Body of pancreas (tissue), 4 donors: ENCODE data around the gene TMEM129. TPM values are rescaled to one million over a fixed set of nuclear protein-coding genes. Genes with fewer than 3 reads are reported as not detected.
"Not testable (repeated sequence)": the region's sequence is repeated elsewhere in the genome, so short reads cannot be mapped to it uniquely, and the experiment has no call there.

Source experiments
- ATAC-seq: fragments of 150-250 bp; one replicate; pipeline ENCODE4 v1.9.1; 2016
- DNase-seq, 4 donors: peaks; one replicate each; pipeline ENCODE4 v3.0.0-alpha.2; 2019
- H3K27ac ChIP-seq, 4 donors: fragments of 200-600 bp; sonication (generic); 1 replicate in 3 of 4; 2 replicates in 1 of 4; pipeline versions ENCODE4 v1.5.1 to v1.6.1; 2016 to 2019; ENCODE audit warnings: mild to moderate bottlenecking in 1 of 4, mixed read lengths in 1 of 4, moderate library complexity in 1 of 4
- H3K27me3 ChIP-seq, 2 donors: fragments of 200-600 bp; sonication (generic); one replicate each; pipeline ENCODE4 v1.6.0; 2016; ENCODE audit warnings: mild to moderate bottlenecking in 1 of 2
- H3K36me3 ChIP-seq, 2 donors: fragments of 200-600 bp; sonication (generic); replicated peaks in 1 of 2; 2 replicates each; pipeline ENCODE4 v1.5.1; 2016; ENCODE audit warnings: low read depth in 2 of 2; ENCODE audit not compliant: insufficient read depth in 1 of 2
- H3K4me1 ChIP-seq: fragments of 200-600 bp; sonication (generic); one replicate; pipeline ENCODE4 v1.6.0; 2016
- H3K4me3 ChIP-seq, 2 donors: fragments of 200-600 bp; sonication (generic); 1 replicate in 1 of 2; 2 replicates in 1 of 2; pipeline ENCODE4 v1.5.1; 2016 to 2019
- H3K9me3 ChIP-seq, 3 donors: fragments of 200-600 bp; sonication (generic); 1 replicate in 2 of 3; 2 replicates in 1 of 3; pipeline ENCODE4 v1.5.1; 2016
- POLR2A ChIP-seq, 3 donors: fragments of 450-650 bp; IDR thresholded peaks; one replicate each; pipeline ENCODE4 v1.6.1; 2016; ENCODE audit warnings: antibody characterized with exemption in 3 of 3, mild to moderate bottlenecking in 2 of 3
- WGBS, 2 donors: methylation state at CpG; one replicate each; pipeline ENCODE4 v1.1.5; 2017; 5-methylcytosine and 5-hydroxymethylcytosine counted together
- intact Hi-C: fragments of 100-400 bp; cut with DNase I; formaldehyde crosslinking; loops from one replicate; pipeline ENCODE4 v1.15.1; 2023
- total RNA-seq, 2 donors: library from RNA; depleted of rRNA; stranded (reverse); fragments of >200 nt; gene quantifications; one replicate each; pipeline ENCODE4 v1.1.0, GENCODE V29; 2016
- TF ChIP-seq, protein P1 (sequence below), 7 experiments: fragments of 450-650 bp in 4 of 7; fragments of 200-600 bp in 3 of 7; sonication (generic) in 3 of 7; IDR thresholded peaks; one replicate each; pipeline ENCODE4 v1.5.1; 2016 to 2019; ENCODE audit warnings: antibody characterized with exemption in 7 of 7

TMEM129 gene
- total RNA-seq, 2 donors from 2014 or later = 26.7 to 53.1 TPM

DNA sequence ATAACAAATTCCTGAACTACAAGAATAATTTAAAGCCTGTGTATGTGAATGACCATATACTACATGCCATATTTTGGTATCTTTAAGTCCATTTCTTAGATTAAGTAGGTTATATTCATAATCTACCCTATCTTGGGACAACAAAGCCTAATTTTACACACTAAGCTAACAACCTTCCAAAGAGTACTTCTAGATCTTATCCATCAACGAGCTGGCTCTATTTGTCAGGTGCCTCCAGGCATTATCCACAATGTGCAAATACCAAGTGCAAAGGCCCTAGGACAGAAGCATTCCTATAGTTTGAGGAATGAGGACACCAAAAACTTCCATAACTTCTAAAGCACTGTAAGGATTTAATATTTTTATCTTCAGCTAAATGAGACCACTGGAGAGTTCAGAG, 12.5 kb downstream of the TMEM129 start:
- Histone ChIP-seq H3K27me3 (no peaks in the 10 kb centered on the region), H3K9me3 (no peaks in the 10 kb centered on the region), H3K4me1 (peaks cover 42% of the 10 kb centered on the region), H3K27ac (no peak overlapping the region), H3K36me3 (peaks cover 0 to 1% of the 10 kb centered on the region in 2 donors), H3K4me3 (no peak overlapping the region)
- no peak for DNase-seq
- ATAC-seq = no peak
- 9% methylated on average over 1 of the region's 1 CpG for WGBS, 2 donors
- intact Hi-C loops = no loop called here
- TF ChIP-seq, protein P1, sequence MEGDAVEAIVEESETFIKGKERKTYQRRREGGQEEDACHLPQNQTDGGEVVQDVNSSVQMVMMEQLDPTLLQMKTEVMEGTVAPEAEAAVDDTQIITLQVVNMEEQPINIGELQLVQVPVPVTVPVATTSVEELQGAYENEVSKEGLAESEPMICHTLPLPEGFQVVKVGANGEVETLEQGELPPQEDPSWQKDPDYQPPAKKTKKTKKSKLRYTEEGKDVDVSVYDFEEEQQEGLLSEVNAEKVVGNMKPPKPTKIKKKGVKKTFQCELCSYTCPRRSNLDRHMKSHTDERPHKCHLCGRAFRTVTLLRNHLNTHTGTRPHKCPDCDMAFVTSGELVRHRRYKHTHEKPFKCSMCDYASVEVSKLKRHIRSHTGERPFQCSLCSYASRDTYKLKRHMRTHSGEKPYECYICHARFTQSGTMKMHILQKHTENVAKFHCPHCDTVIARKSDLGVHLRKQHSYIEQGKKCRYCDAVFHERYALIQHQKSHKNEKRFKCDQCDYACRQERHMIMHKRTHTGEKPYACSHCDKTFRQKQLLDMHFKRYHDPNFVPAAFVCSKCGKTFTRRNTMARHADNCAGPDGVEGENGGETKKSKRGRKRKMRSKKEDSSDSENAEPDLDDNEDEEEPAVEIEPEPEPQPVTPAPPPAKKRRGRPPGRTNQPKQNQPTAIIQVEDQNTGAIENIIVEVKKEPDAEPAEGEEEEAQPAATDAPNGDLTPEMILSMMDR (IDR thresholded peaks at IDR 0.05) = no peak
- TF ChIP-seq POLR2A (IDR thresholded peaks at IDR 0.05) = no peak

DNA sequence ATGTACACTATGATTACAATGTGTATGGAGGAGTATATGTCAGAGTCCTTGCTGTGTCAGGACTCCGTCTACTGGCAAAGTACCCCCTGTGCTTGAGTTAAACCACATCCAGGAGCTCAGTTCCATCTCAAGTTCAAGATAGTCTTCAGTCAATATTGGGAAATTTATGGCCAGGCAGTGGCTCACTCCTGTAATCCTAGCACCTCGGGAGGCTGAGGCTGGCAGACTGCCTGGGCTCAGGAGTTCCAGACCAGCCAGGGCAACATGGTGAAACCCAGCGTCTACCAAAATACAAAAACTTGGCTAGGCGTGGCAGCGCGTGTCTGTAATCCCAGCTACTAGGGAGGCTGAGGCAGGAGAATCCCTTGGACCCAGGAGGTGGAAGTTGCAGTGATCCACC, 14.8 kb downstream of the TMEM129 start:
- intact Hi-C loops = no loop called here
- no peak for TF ChIP-seq POLR2A (IDR thresholded peaks at IDR 0.05)
- TF ChIP-seq, protein P1 (IDR thresholded peaks at IDR 0.05) = no peak
- peaks cover 35% of the 10 kb centered on the region for H3K4me1 ChIP-seq
- H3K9me3 ChIP-seq = no peaks in the 10 kb centered on the region
- peaks cover 0 to 9% of the 10 kb centered on the region in 2 donors for H3K36me3 ChIP-seq
- H3K27ac ChIP-seq = no peak overlapping the region
- ATAC-seq (no peak), DNase-seq (no peak)
- H3K4me3 ChIP-seq = no peak overlapping the region
- 86 to 92% methylated on average over 1 to 6 of the region's 6 CpGs for WGBS, 2 donors
- no peaks in the 10 kb centered on the region for H3K27me3 ChIP-seq

GRCh38 chr4:1705732-1706131, 15.4 kb downstream of the TMEM129 start:
- Histone ChIP-seq H3K4me1 (peaks cover 31% of the 10 kb centered on the region), H3K4me3 (no peak overlapping the region)
- DNase-seq = no peak

DNA sequence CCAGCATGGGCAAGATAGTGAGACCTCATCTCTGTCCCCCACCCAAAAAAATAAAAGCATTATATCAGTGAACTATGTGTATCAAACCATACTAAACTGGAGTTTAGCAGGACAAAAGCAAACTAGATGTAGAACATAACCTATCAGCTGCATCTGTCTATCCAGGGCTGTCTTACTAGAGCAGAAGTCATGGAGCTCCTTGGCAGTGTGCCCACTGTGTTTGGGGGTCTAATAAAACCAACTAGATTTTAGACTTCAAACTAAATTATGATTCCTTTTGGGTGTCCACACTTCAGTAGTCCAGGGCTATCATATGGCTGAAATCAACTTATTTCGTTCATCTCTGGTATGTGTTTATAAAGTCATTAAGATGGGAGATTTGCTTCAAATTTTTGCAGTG, 17.3 kb downstream of the TMEM129 start:
- no peak for ATAC-seq
- H3K4me1 ChIP-seq = peaks cover 13% of the 10 kb centered on the region
- H3K36me3 ChIP-seq = peaks cover 0 to 13% of the 10 kb centered on the region in 2 donors

More at GRCh38 chr4:1705732-1706131, 15.4 kb downstream of the TMEM129 start:
- ATAC-seq = no peak
- WGBS, 2 donors = 92 to 93% methylated on average over 5 to 6 of the region's 6 CpGs
- intact Hi-C loops = no loop called here
- H3K27ac ChIP-seq = no peak overlapping the region
- TF ChIP-seq POLR2A (IDR thresholded peaks at IDR 0.05) = no peak
- TF ChIP-seq, protein P1 (IDR thresholded peaks at IDR 0.05) = no peak
- H3K9me3 ChIP-seq = no peaks in the 10 kb centered on the region
- no peaks in the 10 kb centered on the region for H3K27me3 ChIP-seq
- H3K36me3 ChIP-seq = peaks cover 0 to 9% of the 10 kb centered on the region in 2 donors

GRCh38 chr4:1701671-1702070, 19.5 kb downstream of the TMEM129 start:
- H3K27ac ChIP-seq, H3K4me1 ChIP-seq, H3K9me3 ChIP-seq, H3K27me3 ChIP-seq, H3K4me3 ChIP-seq, intact Hi-C loops, DNase-seq, ATAC-seq: not testable (repeated sequence)
- peaks cover 0 to 16% of the 10 kb centered on the region in 2 donors for H3K36me3 ChIP-seq
- WGBS, 2 donors = 70 to 89% methylated on average over 8 of the region's 8 CpGs

More for the DNA sequence above, 17.3 kb downstream of the TMEM129 start:
- TF ChIP-seq POLR2A (IDR thresholded peaks at IDR 0.05) = no peak
- TF ChIP-seq, protein P1 (IDR thresholded peaks at IDR 0.05) = no peak
- no peak for DNase-seq
- intact Hi-C loops = no loop called here
- no peak overlapping the region for H3K27ac ChIP-seq
- 92 to 93% methylated on average over 1 of the region's 1 CpG for WGBS, 2 donors
- H3K9me3 ChIP-seq = no peaks in the 10 kb centered on the region
- no peaks in the 10 kb centered on the region for H3K27me3 ChIP-seq
- no peak overlapping the region for H3K4me3 ChIP-seq
